Parathyroid adenoma (tissue), 2 donors: ENCODE data around the gene SLU7.

Experiments used
- H2AFZ ChIP-seq: fragments of 300-600 bp; sonication (generic); one replicate; pipeline ENCODE4 v1.7.0; 2017; ENCODE audit warnings: antibody characterized with exemption, mild to moderate bottlenecking
- H3K27ac ChIP-seq: fragments of 300-600 bp; sonication (generic); one replicate; pipeline ENCODE4 v1.7.0; 2017
- H3K27me3 ChIP-seq: fragments of 300-600 bp; sonication (generic); one replicate; pipeline ENCODE4 v1.7.0; 2017; ENCODE audit warnings: low read length; ENCODE audit not compliant: control insufficient read depth, insufficient read depth
- H3K36me3 ChIP-seq: fragments of 300-600 bp; sonication (generic); one replicate; pipeline ENCODE4 v1.7.0; 2017; ENCODE audit warnings: low read length; ENCODE audit not compliant: control insufficient read depth, insufficient read depth
- H3K4me1 ChIP-seq: fragments of 300-600 bp; sonication (generic); one replicate; pipeline ENCODE4 v1.7.0; 2017; ENCODE audit warnings: control low read depth
- H3K4me2 ChIP-seq: fragments of 300-600 bp; sonication (generic); one replicate; pipeline ENCODE4 v1.7.0; 2017; ENCODE audit warnings: low read length
- H3K4me3 ChIP-seq: fragments of 300-600 bp; sonication (generic); one replicate; pipeline ENCODE4 v1.7.0; 2017; ENCODE audit warnings: low read depth, low read length
- H3K79me2 ChIP-seq: fragments of 300-600 bp; sonication (generic); one replicate; pipeline ENCODE4 v1.7.0; 2017; ENCODE audit warnings: control low read depth
- H3K9ac ChIP-seq: fragments of 300-600 bp; sonication (generic); one replicate; pipeline ENCODE4 v1.7.0; 2017; ENCODE audit warnings: mild to moderate bottlenecking
- H3K9me3 ChIP-seq: fragments of 300-600 bp; sonication (generic); one replicate; pipeline ENCODE4 v1.7.0; 2017; ENCODE audit warnings: low read length; ENCODE audit not compliant: control insufficient read depth
- TF ChIP-seq, protein P1 (sequence below): fragments of 300-600 bp; sonication (generic); IDR thresholded peaks from one replicate; pipeline ENCODE4 v1.7.0; 2017; ENCODE audit warnings: antibody characterized with exemption, mild to moderate bottlenecking
- donor health status: primary hyperparathyroidism.

Gene SLU7

DNA sequence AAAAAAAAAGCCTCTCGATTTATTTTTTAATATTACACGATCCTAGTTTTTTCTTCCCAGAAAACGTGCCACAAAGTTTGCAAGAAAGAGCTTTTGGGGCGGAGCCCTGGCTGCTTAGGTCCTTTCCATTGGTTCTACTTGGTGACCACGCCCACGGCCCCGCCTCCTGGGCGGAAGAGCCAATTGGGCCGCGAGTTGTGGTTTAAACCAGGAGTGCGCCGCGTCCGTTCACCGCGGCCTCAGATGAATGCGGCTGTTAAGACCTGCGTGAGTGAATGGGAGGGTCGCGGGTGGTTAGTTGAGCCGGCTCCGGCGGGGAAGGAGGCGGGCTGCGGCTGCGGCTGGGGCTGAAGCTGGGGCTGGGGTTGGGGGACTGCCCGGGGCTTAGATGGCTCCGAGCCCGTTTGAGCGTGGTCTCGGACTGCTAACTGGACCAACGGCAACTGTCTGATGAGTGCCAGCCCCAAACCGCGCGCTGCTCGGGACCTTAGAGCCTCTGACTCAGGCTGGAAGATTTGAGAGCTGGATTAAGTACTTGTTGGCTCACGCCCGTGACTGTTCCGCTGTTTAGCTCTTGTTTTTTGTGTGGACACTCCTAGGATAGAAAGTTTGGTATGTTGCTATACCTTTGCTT, 2.9 kb upstream of the SLU7 start, which contains the start of gene PTTG1:
Gene PTTG1 (plus strand): TSS at position 231 of the 634 bp plus-strand sequence. CDS start 458 bp downstream, outside the sequence.
- H3K4me3 ChIP-seq = peak within 1 kb of the TSS; percentile 71
- H3K36me3 ChIP-seq = no peaks in the 10 kb centered on the region
- peak within 1 kb of the TSS; percentile 81 for H2AFZ ChIP-seq
- no peaks in the 10 kb centered on the region for H3K27me3 ChIP-seq
- H3K27ac ChIP-seq = no peak within 1 kb of the TSS
- peaks cover 12% of the 10 kb centered on the region for H3K79me2 ChIP-seq
- TF ChIP-seq, protein P1, sequence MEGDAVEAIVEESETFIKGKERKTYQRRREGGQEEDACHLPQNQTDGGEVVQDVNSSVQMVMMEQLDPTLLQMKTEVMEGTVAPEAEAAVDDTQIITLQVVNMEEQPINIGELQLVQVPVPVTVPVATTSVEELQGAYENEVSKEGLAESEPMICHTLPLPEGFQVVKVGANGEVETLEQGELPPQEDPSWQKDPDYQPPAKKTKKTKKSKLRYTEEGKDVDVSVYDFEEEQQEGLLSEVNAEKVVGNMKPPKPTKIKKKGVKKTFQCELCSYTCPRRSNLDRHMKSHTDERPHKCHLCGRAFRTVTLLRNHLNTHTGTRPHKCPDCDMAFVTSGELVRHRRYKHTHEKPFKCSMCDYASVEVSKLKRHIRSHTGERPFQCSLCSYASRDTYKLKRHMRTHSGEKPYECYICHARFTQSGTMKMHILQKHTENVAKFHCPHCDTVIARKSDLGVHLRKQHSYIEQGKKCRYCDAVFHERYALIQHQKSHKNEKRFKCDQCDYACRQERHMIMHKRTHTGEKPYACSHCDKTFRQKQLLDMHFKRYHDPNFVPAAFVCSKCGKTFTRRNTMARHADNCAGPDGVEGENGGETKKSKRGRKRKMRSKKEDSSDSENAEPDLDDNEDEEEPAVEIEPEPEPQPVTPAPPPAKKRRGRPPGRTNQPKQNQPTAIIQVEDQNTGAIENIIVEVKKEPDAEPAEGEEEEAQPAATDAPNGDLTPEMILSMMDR = no peak
- H3K4me1 ChIP-seq = peaks cover 2% of the 10 kb centered on the region
- H3K4me2 ChIP-seq = peak within 1 kb of the TSS; percentile 73
- H3K9ac ChIP-seq = no peak within 1 kb of the TSS
- H3K9me3 ChIP-seq = no peaks in the 10 kb centered on the region

DNA sequence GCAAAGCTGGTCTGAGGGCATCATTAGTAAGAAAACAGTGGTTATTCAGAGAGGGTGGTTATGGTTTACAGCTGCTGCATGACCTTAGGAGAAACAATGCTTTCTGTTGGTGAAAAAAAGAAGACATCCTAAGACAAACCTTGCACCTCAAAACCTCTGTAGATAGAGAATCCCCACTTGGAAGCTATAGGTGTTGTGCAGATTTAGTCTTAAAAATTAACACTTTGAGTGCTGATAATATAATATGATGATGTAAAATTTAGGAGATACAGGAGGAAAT, 1.4 kb upstream of the SLU7 start:
- no peaks in the 10 kb centered on the region for H3K36me3 ChIP-seq
- no peak overlapping the region for H3K27ac ChIP-seq
- H3K79me2 ChIP-seq = peaks cover 15% of the 10 kb centered on the region
- no peaks in the 10 kb centered on the region for H3K27me3 ChIP-seq
- H3K9me3 ChIP-seq = no peaks in the 10 kb centered on the region
- H3K9ac ChIP-seq = no peak overlapping the region
- H3K4me2 ChIP-seq = no peak overlapping the region
- H2AFZ ChIP-seq = peak overlapping the region; percentile 52
- H3K4me1 ChIP-seq = peaks cover 2% of the 10 kb centered on the region
- H3K4me3 ChIP-seq = no peak overlapping the region
- TF ChIP-seq, protein P1 = no peak

DNA sequence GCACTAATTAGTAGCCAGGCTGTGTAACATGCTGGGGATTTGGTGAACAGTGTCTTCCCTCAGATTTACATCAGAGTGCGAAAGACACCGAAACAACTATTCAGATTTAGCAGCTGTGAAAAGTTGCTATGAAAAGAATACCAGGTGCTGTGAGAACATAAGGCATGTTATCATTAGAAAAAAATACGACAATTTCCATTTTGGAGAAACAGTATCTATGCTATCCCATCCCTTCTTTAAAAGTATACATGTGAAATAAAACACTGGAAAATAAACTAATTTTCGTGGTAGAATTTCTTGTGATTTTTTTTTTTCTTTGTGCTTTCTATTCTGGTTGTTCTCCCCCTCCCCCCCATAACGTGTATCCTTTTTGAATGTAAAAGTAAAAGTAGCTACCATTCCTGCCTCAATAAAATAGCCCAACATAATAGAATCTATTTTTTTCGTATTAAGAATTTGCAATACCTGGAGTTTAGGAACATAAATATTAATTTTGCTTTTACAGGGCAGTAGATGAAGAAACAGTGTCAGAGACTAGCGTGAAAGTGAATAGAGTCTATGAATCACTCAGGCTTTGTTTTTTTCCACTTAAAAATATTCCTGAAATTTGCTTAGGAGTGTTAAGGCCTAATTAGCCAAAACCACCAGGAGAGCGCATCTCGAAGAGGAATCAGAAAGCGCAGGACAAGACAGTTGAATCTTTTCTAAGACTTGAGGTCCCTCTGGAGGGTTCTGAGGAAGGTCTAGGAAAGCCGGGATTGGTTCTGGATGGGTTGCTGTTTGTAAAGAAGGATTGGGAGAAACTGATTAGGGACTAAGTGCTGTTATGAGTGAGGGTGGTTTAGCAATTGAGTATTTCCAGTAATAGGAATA, 813 bp upstream of the SLU7 start:
- Histone ChIP-seq H3K9ac (no peak overlapping the region), H3K4me1 (peaks cover 2% of the 10 kb centered on the region), H3K79me2 (peaks cover 15% of the 10 kb centered on the region)

DNA sequence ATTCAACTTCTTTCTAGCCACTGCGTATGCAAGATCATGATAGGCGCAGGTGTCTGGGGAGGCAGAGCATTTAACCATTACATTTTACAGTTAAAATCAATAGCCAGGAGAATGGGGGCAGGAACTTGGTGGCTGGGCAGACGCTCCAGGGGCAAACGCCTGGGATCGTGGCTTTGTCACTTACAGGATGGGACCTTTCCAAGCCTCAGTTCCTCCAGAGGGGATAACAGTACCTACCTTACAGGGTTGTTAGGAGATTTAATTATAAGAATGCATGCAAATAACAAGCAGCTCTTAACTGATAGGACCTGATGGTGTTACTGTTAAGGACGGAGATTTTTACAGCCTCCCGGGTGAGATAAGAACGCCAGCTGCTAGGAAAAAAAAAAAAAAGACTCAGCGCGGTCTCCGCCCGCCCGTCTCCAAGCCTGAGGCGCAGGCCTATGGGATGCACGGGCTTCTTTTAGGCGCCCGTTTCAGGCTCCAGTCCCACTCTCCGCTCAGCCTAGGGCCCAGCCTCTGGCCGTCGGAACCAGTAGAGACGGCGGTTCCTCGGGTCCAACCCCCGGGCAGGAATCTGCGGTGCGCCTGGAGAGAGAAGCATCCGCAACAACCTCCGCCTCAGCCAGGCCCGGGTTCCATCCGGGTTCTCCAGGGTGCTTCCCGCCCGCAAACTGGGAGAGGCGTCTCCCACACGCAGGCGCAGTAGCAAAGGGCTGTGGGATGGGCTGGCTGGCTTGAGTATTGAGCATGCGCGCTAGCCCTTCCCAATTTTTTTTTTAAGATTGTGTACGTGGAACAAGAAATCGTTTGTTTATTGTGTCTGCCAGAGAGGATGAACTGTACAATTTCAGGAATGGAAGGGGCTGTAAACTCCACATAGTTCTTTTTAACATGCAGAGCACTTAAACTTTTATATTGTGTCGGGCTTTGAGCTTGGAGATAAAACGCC, 19.2 kb downstream of the SLU7 start, which contains the start of gene FAM200C:
Gene FAM200C (minus strand): TSS at position 653 of the 952 bp plus-strand sequence. CDS start 4,564 bp downstream, outside the sequence.
- H2AFZ ChIP-seq = peak within 1 kb of the TSS; percentile 96
- peaks cover 8% of the 10 kb centered on the region for H3K4me1 ChIP-seq
- H3K9ac ChIP-seq = peak within 1 kb of the TSS; percentile 84
- TF ChIP-seq, protein P1 = no peak
- H3K27ac ChIP-seq = peak within 1 kb of the TSS; percentile 86
- no peaks in the 10 kb centered on the region for H3K27me3 ChIP-seq
- H3K9me3 ChIP-seq = no peaks in the 10 kb centered on the region
- H3K36me3 ChIP-seq = no peaks in the 10 kb centered on the region
- peak within 1 kb of the TSS; percentile 81 for H3K4me3 ChIP-seq
- H3K4me2 ChIP-seq = peak within 1 kb of the TSS; percentile 76
- no peaks in the 10 kb centered on the region for H3K79me2 ChIP-seq

More for the DNA sequence above, 813 bp upstream of the SLU7 start:
- Histone ChIP-seq H3K4me2 (peak overlapping the region; percentile 79), H3K9me3 (no peaks in the 10 kb centered on the region), H3K27me3 (no peaks in the 10 kb centered on the region), H2AFZ (peak overlapping the region; percentile 82), H3K36me3 (no peaks in the 10 kb centered on the region), H3K4me3 (peak overlapping the region; percentile 90), H3K27ac (peak overlapping the region; percentile 78)
- TF ChIP-seq, protein P1 = no peak
